Lower lobe of right lung (tissue), 2 donors: ENCODE measurements around the gene FAAH2. TPM values are rescaled to one million over a fixed set of nuclear protein-coding genes. Genes with fewer than 3 reads are reported as not detected.

Source experiments
- ATAC-seq, 2 donors: fragments of 200-7000 bp; cut with Tn5 transposase; one replicate each; pipeline ENCODE4 v1.9.1; 2020 to 2022; ENCODE audit warnings: mild to moderate bottlenecking in 2 of 2, moderate library complexity in 2 of 2
- DNase-seq: peaks from one replicate; pipeline ENCODE4 v3.0.0-alpha.2; 2020
- H3K27ac ChIP-seq: fragments of 200-600 bp; one replicate; pipeline ENCODE4 v1.8.0; 2022
- H3K27me3 ChIP-seq: fragments of 200-600 bp; one replicate; pipeline ENCODE4 v1.8.0; 2022; ENCODE audit warnings: low read depth
- H3K36me3 ChIP-seq: fragments of 200-600 bp; one replicate; pipeline ENCODE4 v1.8.0; 2022; ENCODE audit warnings: mild to moderate bottlenecking
- H3K4me1 ChIP-seq: fragments of 200-600 bp; one replicate; pipeline ENCODE4 v1.8.0; 2022
- H3K4me3 ChIP-seq: fragments of 200-600 bp; one replicate; pipeline ENCODE4 v1.8.0; 2022; ENCODE audit warnings: mild to moderate bottlenecking
- H3K9me3 ChIP-seq: fragments of 200-600 bp; one replicate; pipeline ENCODE4 v1.8.0; 2022
- CTCF ChIP-seq: fragments of 200-600 bp; IDR thresholded peaks from one replicate; pipeline ENCODE4 v1.8.0; 2022; ENCODE audit warnings: antibody characterized with exemption, mild to moderate bottlenecking
- intact Hi-C: fragments of 100-400 bp; cut with DNase I; formaldehyde crosslinking; loops from one replicate; pipeline ENCODE4 v1.11.0; 2022
- long read RNA-seq: library from polyadenylated mRNA; unstranded; transcript quantifications from one replicate; pipeline ENCODE4 v2.0.0, GENCODE V29; 2021
- total RNA-seq: library from RNA; stranded (reverse); fragmentation: NEBNext Ultra II Directional; extraction: Animal tissue kit (Norgen Biotek cat#: 25700); gene quantifications from one replicate; pipeline ENCODE4 v1.2.1, GENCODE V29; 2021
- donor health status: DM: no; HTN: yes; CAD: no; lungs with severe emphysema.

Gene FAAH2
- total RNA-seq = 6.1 TPM
- long read RNA-seq, partial matches to known transcripts = 0 of 12 reads
- long read RNA-seq, other reads (novel, unspliced or antisense) = 10 of 12 reads

- H3K27me3 ChIP-seq = no peaks in the 10 kb centered on the region
- DNase-seq (peak; percentile 78), ATAC-seq (peak; percentile 94 to 97)
- H3K27ac ChIP-seq = peak within 1 kb of the TSS; percentile 65
- TF ChIP-seq CTCF = no peak
- H3K9me3 ChIP-seq = no peaks in the 10 kb centered on the region
- peak within 1 kb of the TSS; percentile 44 for H3K4me3 ChIP-seq
- H3K4me1 ChIP-seq = no peaks in the 10 kb centered on the region
- H3K36me3 ChIP-seq = no peaks in the 10 kb centered on the region
- intact Hi-C loops = no loop called here
Measured at GRCh38 chrX:57286507-57287251, at the start of gene FAAH2. FAAH2 (plus strand) TSS chrX:57286706; CDS start chrX:57286826, 120 bp downstream.

DNA sequence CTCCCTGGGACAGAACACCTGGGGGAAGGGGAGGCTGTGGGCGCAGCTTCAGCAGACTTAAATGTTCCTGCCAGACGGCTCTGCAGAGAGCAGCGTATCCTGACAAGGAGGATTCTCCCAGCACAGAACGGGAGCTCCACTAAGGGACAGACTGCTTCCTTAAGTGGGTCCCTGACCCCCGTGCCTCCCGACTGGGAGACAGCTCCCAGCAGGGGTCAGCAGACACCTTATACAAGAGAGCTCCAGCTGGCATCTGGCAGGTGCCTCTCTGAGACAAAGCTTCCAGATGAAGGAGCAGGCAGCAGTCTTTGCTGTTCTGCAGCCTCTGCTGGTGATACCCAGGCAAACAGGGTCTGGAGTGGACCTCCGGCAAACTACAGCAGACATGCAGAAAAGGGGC, 44.5 kb upstream of the FAAH2 start:
- no peak overlapping the region for H3K4me3 ChIP-seq
- H3K9me3 ChIP-seq = no peaks in the 10 kb centered on the region
- no peak overlapping the region for H3K27ac ChIP-seq
- intact Hi-C loops = no loop called here
- no peak for TF ChIP-seq CTCF
- no peaks in the 10 kb centered on the region for H3K27me3 ChIP-seq
- ATAC-seq (no peak), DNase-seq (no peak)
- H3K36me3 ChIP-seq = no peaks in the 10 kb centered on the region
- H3K4me1 ChIP-seq = no peaks in the 10 kb centered on the region

GRCh38 chrX:57251965-57252364, 34.5 kb upstream of the FAAH2 start:
- Histone ChIP-seq H3K9me3 (peaks cover 16% of the 10 kb centered on the region), H3K4me1 (no peaks in the 10 kb centered on the region), H3K27ac (no peak overlapping the region), H3K36me3 (no peaks in the 10 kb centered on the region), H3K27me3 (no peaks in the 10 kb centered on the region), H3K4me3 (no peak overlapping the region)
- DNase-seq (no peak), ATAC-seq (no peak)
- intact Hi-C loops = no loop called here
- TF ChIP-seq CTCF = no peak

GRCh38 chrX:57265126-57265525, 21.4 kb upstream of the FAAH2 start:
- intact Hi-C loops = no loop called here

GRCh38 chrX:57266275-57266674, 20.2 kb upstream of the FAAH2 start:
- Histone ChIP-seq H3K36me3 (no peaks in the 10 kb centered on the region), H3K4me1 (no peaks in the 10 kb centered on the region), H3K27ac (no peak overlapping the region), H3K27me3 (no peaks in the 10 kb centered on the region), H3K4me3 (no peak overlapping the region), H3K9me3 (no peaks in the 10 kb centered on the region)
- no peak for ATAC-seq
- no peak for TF ChIP-seq CTCF
- DNase-seq = no peak
- intact Hi-C loops = no loop called here

More at GRCh38 chrX:57265126-57265525, 21.4 kb upstream of the FAAH2 start:
- no peak for TF ChIP-seq CTCF
- no peaks in the 10 kb centered on the region for H3K9me3 ChIP-seq
- DNase-seq (no peak), ATAC-seq (no peak)
- H3K27ac ChIP-seq = no peak overlapping the region
- no peaks in the 10 kb centered on the region for H3K36me3 ChIP-seq
- no peaks in the 10 kb centered on the region for H3K27me3 ChIP-seq
- H3K4me3 ChIP-seq = no peak overlapping the region
- no peaks in the 10 kb centered on the region for H3K4me1 ChIP-seq
